Measurements from ENCODE around the gene PKP2.

GRCh38 chr12:32884962-32885361 lies 11.6 kb downstream of the PKP2 start:
- no peak for TF ChIP-seq ZNF565 (CRISPR knock-in tag; conservative IDR thresholded peaks at IDR 0.05; ENCODE audit: low read depth)
- no peak for TF ChIP-seq ZFP30 (CRISPR knock-in tag; IDR thresholded peaks at IDR 0.05)
- TF ChIP-seq ARNTL (CRISPR knock-in tag; IDR thresholded peaks at IDR 0.05; ENCODE audit: borderline replicate concordance, low read depth) = no peak
- TF ChIP-seq ZNF8 (CRISPR knock-in tag; IDR thresholded peaks at IDR 0.05) = no peak
- no peak for TF ChIP-seq CREB5 (CRISPR knock-in tag; IDR thresholded peaks at IDR 0.05; ENCODE audit: low read depth)
- TF ChIP-seq RARB (CRISPR knock-in tag; IDR thresholded peaks at IDR 0.05) = no peak
